ENCODE data around the gene DAZAP1. TPM values are rescaled to one million over a fixed set of nuclear protein-coding genes. Genes with fewer than 3 reads are reported as not detected.

Gene DAZAP1
- total RNA-seq, 2 donors from 2014 or later: 34.9 to 76.9 TPM

DNA sequence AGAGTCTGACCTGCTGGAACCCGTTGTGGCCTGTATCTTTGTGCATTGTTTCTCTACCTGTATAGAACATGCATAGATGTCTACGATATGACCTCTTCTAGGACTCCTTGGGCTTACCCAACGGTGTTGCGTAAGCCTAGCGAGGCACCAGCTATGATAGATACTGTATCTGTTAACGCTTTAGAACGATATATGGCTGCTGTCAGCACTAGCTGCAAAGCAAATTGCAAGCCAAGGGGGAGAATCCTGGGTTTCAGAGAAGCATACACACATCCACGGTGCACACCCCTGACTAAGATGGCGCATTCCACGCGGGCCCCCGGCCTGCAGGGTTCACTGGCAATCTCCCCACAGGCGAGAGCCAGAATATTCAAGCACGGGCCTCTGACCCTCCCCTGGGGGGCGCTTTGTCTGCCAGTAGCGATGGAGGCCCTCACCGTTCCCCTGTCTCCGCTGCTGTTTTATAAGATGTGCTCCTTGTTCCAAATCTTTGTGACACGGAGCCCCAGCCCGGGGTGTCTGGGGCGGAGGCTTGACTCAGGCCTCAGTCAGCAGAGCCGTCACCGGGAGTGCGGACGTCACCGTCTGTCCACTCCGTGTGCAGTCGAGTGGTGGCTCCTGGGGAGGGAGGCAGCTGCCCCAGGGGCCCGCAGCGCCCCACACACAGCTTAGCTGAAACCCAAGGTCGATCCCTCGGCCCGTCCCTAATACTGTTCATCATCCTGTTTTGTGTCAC, 17.9 kb downstream of the DAZAP1 start:
- Histone ChIP-seq H3K36me3 (peaks cover 73% of the 10 kb centered on the region), H3K9me3 (no peaks in the 10 kb centered on the region)

DNA sequence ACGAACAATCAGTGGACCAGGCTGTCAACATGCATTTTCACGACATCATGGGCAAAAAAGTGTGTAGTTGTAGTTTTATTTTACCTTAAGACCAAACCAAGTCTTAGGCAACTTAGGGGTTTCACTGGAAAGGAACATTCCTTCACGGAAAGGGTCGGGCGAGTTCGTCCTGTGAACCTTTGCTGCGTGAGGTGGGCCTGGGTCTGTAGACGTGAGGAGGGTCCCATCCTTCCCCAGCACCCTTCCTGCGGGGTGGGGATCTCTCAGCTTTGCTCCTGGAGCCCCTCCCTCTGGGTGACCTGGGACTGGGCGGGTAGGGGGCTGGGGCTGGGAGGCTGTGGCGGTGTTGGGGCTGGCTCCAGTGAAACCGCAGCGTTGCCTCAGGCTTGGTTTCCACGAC, 18.5 kb downstream of the DAZAP1 start:
- Histone ChIP-seq H3K4me3 (no peak overlapping the region), H3K27ac (no peak overlapping the region), H3K36me3 (peaks cover 69% of the 10 kb centered on the region), H3K4me1 (ENCODE audit: control insufficient read depth in 1 of 2, low read depth in 2 of 2) (no peaks in the 10 kb centered on the region), H3K9me3 (no peaks in the 10 kb centered on the region), H3K27me3 (replicated peaks; ENCODE audit: insufficient read depth) (no peaks in the 10 kb centered on the region)
- DNase-seq (ENCODE audit: low spot score): no peak
- TF ChIP-seq, protein P1, sequence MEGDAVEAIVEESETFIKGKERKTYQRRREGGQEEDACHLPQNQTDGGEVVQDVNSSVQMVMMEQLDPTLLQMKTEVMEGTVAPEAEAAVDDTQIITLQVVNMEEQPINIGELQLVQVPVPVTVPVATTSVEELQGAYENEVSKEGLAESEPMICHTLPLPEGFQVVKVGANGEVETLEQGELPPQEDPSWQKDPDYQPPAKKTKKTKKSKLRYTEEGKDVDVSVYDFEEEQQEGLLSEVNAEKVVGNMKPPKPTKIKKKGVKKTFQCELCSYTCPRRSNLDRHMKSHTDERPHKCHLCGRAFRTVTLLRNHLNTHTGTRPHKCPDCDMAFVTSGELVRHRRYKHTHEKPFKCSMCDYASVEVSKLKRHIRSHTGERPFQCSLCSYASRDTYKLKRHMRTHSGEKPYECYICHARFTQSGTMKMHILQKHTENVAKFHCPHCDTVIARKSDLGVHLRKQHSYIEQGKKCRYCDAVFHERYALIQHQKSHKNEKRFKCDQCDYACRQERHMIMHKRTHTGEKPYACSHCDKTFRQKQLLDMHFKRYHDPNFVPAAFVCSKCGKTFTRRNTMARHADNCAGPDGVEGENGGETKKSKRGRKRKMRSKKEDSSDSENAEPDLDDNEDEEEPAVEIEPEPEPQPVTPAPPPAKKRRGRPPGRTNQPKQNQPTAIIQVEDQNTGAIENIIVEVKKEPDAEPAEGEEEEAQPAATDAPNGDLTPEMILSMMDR (IDR thresholded peaks at IDR 0.05): no peak
- no peak for ATAC-seq (ENCODE audit: insufficient number of reproducible peaks, low FRiP score, low read depth)

More for the DNA sequence above, 17.9 kb downstream of the DAZAP1 start:
- Histone ChIP-seq H3K27ac (no peak overlapping the region), H3K4me3 (no peak overlapping the region), H3K4me1 (ENCODE audit: control insufficient read depth in 1 of 2, low read depth in 2 of 2) (no peaks in the 10 kb centered on the region), H3K27me3 (replicated peaks; ENCODE audit: insufficient read depth) (no peaks in the 10 kb centered on the region)
- ATAC-seq (ENCODE audit: insufficient number of reproducible peaks, low FRiP score, low read depth) (no peak), DNase-seq (ENCODE audit: low spot score) (no peak)
- TF ChIP-seq, protein P1 (IDR thresholded peaks at IDR 0.05): no peak

DNA sequence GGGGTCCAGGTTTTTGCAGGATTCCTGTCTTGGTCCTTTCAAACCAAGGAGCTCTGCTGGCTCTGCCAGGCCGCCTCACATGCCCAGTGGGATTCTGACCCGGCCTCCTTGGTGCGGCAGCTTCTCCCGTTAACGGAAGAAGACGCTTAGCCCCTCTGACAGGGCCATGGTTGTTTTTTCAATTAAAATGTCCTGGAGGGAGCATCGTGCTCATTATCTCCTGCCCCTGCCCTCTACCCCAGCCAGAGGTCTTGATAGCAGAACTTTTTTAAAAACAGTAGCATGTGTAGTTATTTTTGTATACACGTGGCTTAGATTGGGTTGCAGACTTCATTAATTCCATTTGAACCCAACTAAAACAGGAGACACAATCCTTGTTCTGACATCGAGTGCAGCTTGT, 19.4 kb downstream of the DAZAP1 start:
- no peak overlapping the region for H3K27ac ChIP-seq
- DNase-seq (ENCODE audit: low spot score) (no peak), ATAC-seq (ENCODE audit: insufficient number of reproducible peaks, low FRiP score, low read depth) (no peak)
- no peaks in the 10 kb centered on the region for H3K27me3 ChIP-seq (replicated peaks; ENCODE audit: insufficient read depth)
- no peaks in the 10 kb centered on the region for H3K9me3 ChIP-seq
- TF ChIP-seq, protein P1 (IDR thresholded peaks at IDR 0.05): no peak
- H3K4me1 ChIP-seq (ENCODE audit: control insufficient read depth in 1 of 2, low read depth in 2 of 2): no peaks in the 10 kb centered on the region
- no peak overlapping the region for H3K4me3 ChIP-seq
- H3K36me3 ChIP-seq: peaks cover 64% of the 10 kb centered on the region

DNA sequence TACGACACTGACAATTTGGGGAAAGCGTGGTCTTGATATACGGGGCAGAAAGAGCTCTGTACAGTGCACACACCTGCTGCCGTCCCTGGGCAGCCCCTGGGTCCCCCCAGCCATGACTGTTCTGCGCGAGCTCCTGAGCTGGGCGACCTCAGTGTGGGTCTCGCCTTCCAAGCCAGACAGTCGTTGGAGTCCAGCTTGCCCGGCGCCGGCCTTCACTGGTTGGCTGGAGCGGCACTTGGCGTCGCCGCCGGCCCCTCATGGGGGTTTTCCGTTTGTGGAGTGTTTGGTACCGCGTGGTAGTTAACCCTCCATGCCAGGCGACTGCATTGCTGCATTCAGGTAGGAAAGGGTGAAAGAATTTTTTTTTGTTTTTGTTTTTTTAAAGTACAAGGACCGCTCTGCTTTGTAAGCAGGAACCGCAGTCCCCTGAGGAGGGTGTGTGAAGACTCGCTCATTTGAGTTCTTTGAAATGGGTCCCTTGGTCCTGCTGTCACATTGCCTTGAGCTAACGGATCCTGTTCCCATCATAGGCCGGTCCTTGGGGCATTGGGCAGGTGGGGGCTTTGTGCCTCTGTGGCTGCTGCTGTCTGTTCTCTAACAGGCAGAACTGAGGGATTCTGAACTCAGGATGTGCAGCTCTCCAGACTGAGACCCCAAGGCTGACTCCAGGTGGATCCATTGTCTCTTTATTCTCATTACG, 20.0 kb downstream of the DAZAP1 start:
- Histone ChIP-seq H3K4me3 (no peak overlapping the region), H3K27me3 (replicated peaks; ENCODE audit: insufficient read depth) (no peaks in the 10 kb centered on the region), H3K36me3 (peaks cover 64% of the 10 kb centered on the region), H3K4me1 (ENCODE audit: control insufficient read depth in 1 of 2, low read depth in 2 of 2) (no peaks in the 10 kb centered on the region), H3K9me3 (no peaks in the 10 kb centered on the region), H3K27ac (no peak overlapping the region)
- DNase-seq (ENCODE audit: low spot score) (no peak), ATAC-seq (ENCODE audit: insufficient number of reproducible peaks, low FRiP score, low read depth) (no peak)
- TF ChIP-seq, protein P1 (IDR thresholded peaks at IDR 0.05): no peak

DNA sequence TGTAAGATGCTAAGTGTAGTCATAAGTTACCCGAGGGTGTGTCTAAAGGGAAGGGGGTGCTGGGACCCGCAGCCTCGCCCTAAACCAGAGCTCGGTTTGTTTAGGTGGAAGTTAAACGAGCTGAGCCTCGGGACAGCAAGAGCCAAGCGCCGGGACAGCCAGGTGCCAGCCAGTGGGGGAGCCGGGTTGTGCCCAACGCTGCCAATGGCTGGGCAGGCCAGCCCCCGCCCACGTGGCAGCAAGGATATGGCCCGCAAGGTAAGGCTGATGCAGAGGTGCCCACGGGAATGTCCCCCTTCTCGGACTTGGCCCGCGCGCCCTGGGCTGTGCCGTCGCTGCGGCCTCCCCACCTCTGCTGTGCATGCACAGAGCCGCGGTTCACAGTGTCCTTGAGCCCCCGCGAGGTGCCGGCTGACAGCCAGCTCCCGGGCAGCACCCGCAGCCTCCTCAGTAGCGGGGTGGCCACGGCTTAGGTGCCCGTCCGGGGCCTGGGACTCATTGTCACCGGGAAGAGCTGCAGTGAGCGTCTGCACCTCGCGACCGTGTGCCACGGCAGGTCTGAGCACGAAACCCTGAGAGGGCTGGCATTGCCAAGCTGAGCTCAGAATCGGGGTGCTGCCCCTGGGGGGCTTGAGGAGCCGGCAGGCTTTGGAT, 21.5 kb downstream of the DAZAP1 start:
- no peak overlapping the region for H3K27ac ChIP-seq
- ATAC-seq (ENCODE audit: insufficient number of reproducible peaks, low FRiP score, low read depth) (no peak), DNase-seq (ENCODE audit: low spot score) (no peak)
- TF ChIP-seq, protein P1 (IDR thresholded peaks at IDR 0.05): no peak
- H3K36me3 ChIP-seq: peaks cover 62% of the 10 kb centered on the region
- H3K4me1 ChIP-seq (ENCODE audit: control insufficient read depth in 1 of 2, low read depth in 2 of 2): no peaks in the 10 kb centered on the region
- no peak overlapping the region for H3K4me3 ChIP-seq
- no peaks in the 10 kb centered on the region for H3K9me3 ChIP-seq
- no peaks in the 10 kb centered on the region for H3K27me3 ChIP-seq (replicated peaks; ENCODE audit: insufficient read depth)

Measured in thoracic aorta (tissue), 2 donors.